A549 (cell line): ENCODE results near the gene PRDM5. TPM values are rescaled to one million over a fixed set of nuclear protein-coding genes. Genes with fewer than 3 reads are reported as not detected.

Experiments
- ATAC-seq, 2 experiments: fragments of 200-7000 bp in 1 of 2; fragments of >200 bp in 1 of 2; cut with Nextera tagmentation in 1 of 2; cut with Tn5 transposase in 1 of 2; 3 replicates each; pipeline versions ENCODE4 v1.8.0 to v1.9.1; 2018 to 2020; ENCODE audit warnings: mild to moderate bottlenecking in 1 of 2, moderate library complexity in 1 of 2
- CTCF ChIA-PET: fragments of 300-600 bp; sonication (Branson Sonifier 250); formaldehyde crosslinking; extraction: SDS; loops from one replicate; lab custom pipeline; 2021; ENCODE audit warnings: antibody characterized with exemption, inconsistent platforms; lab: Yijun Ruan, JAX
- POLR2A ChIA-PET: fragments of 350-600 bp; formaldehyde crosslinking; extraction: SDS; loops from one replicate; lab custom pipeline; 2021; ENCODE audit warnings: antibody characterized with exemption, inconsistent platforms; lab: Yijun Ruan, JAX
- DNase-seq, 2 experiments: peaks; one replicate each; pipeline versions ENCODE4 v3.0.0 to v3.0.0-alpha.2; 2011 to 2016; ENCODE audit warnings: low read depth in 1 of 2, low spot score in 1 of 2
- FAIRE-seq: peaks from 2 replicates; lab custom pipeline; 2011; peaks lifted over from hg19 to GRCh38; lab: Jason Lieb, UNC
- H3K27ac ChIP-seq, 2 experiments: fragments of >200 bp; sonication (Bioruptor Twin); formaldehyde crosslinking; 3 replicates each; pipeline ENCODE4 v1.5.1; 2016 to 2017
- H3K4me1 ChIP-seq: fragments of >200 bp; sonication (Bioruptor Twin); formaldehyde crosslinking; 3 replicates; pipeline ENCODE4 v1.6.1; 2016
- H3K4me2 ChIP-seq: fragments of >200 bp; sonication (Bioruptor Twin); formaldehyde crosslinking; 3 replicates; pipeline ENCODE4 v1.6.1; 2016
- H3K4me3 ChIP-seq: fragments of >200 bp; sonication (Bioruptor Twin); formaldehyde crosslinking; 3 replicates; pipeline ENCODE4 v1.5.1; 2016
- H3K9me3 ChIP-seq: fragments of >200 bp; sonication (Bioruptor Twin); formaldehyde crosslinking; 3 replicates; pipeline ENCODE4 v1.6.1; 2016
- BHLHE40 ChIP-seq: IDR thresholded peaks from 2 replicates; pipeline ENCODE4 v1.6.1; 2012; ENCODE audit warnings: low read depth, low read length, inconsistent platforms
- CBX8 ChIP-seq: fragments of 200-600 bp; sonication (generic); IDR thresholded peaks from 2 replicates; pipeline ENCODE4 v1.6.1; 2016
- CHD2 ChIP-seq: fragments of 150-350 bp; IDR thresholded peaks from 2 replicates; pipeline ENCODE4 v1.6.1; 2014; ENCODE audit warnings: low read length; ENCODE audit not compliant: partially characterized antibody
- CHD4 ChIP-seq: fragments of 200-600 bp; sonication (generic); IDR thresholded peaks from 2 replicates; pipeline ENCODE4 v1.6.1; 2016; ENCODE audit warnings: antibody characterized with exemption, mild to moderate bottlenecking, borderline replicate concordance
- EHF ChIP-seq: fragments of 250-450 bp; sonication (Bioruptor Pico); IDR thresholded peaks from 2 replicates; pipeline ENCODE4 v1.5.0; 2020; ENCODE audit warnings: mild to moderate bottlenecking
- EHMT2 ChIP-seq: fragments of 200-600 bp; sonication (generic); IDR thresholded peaks from 2 replicates; pipeline ENCODE4 v1.6.1; 2016; ENCODE audit warnings: antibody characterized with exemption, low read depth, mild to moderate bottlenecking, moderate library complexity
- EP300 ChIP-seq, 2 experiments: fragments of >200 bp; sonication (Bioruptor Twin); formaldehyde crosslinking; IDR thresholded peaks; 2 replicates in 1 of 2; 3 replicates in 1 of 2; pipeline ENCODE4 v1.6.1; 2016 to 2017
- FOXS1 ChIP-seq: fragments of 250-450 bp; sonication (Bioruptor Pico); IDR thresholded peaks from 2 replicates; pipeline ENCODE4 v1.5.0; 2020; ENCODE audit warnings: mild to moderate bottlenecking, moderate library complexity
- HEYL ChIP-seq: fragments of 250-450 bp; sonication (Bioruptor Pico); IDR thresholded peaks from 2 replicates; pipeline ENCODE4 v1.8.0; 2021; ENCODE audit warnings: mild to moderate bottlenecking, moderate library complexity
- HOXA7 ChIP-seq: fragments of 250-450 bp; sonication (Bioruptor Pico); IDR thresholded peaks from 2 replicates; pipeline ENCODE4 v1.5.0; 2020; ENCODE audit warnings: mild to moderate bottlenecking, moderate library complexity
- HOXB13 ChIP-seq: fragments of 250-450 bp; sonication (Bioruptor Pico); IDR thresholded peaks from 2 replicates; pipeline ENCODE4 v1.5.0; 2020; ENCODE audit warnings: low read depth, mild to moderate bottlenecking, moderate library complexity
- JUNB ChIP-seq: fragments of >200 bp; sonication (Bioruptor Twin); formaldehyde crosslinking; IDR thresholded peaks from 2 replicates; pipeline ENCODE4 v1.6.1; 2016
- MAFK ChIP-seq: fragments of 450-650 bp; IDR thresholded peaks from 2 replicates; pipeline ENCODE4 v1.6.1; 2014; ENCODE audit not compliant: partially characterized antibody
- POLR2A ChIP-seq: IDR thresholded peaks from 2 replicates; pipeline ENCODE4 v1.6.1; 2012; ENCODE audit warnings: mild to moderate bottlenecking, low read length
- RCOR1 ChIP-seq: fragments of 150-350 bp; IDR thresholded peaks from 2 replicates; pipeline ENCODE4 v1.6.1; 2014; ENCODE audit warnings: antibody characterized with exemption, low read length, low read depth
- RFX5 ChIP-seq: fragments of 450-650 bp; IDR thresholded peaks from 2 replicates; pipeline ENCODE4 v1.7.1; 2014; ENCODE audit warnings: antibody characterized with exemption, mild to moderate bottlenecking, moderate library complexity
- RNF2 ChIP-seq: fragments of 200-600 bp; sonication (generic); IDR thresholded peaks from 2 replicates; pipeline ENCODE4 v1.6.1; 2016; ENCODE audit warnings: low read depth, mild to moderate bottlenecking, antibody characterized with exemption, moderate library complexity, borderline replicate concordance
- SREBF2 ChIP-seq: fragments of 450-650 bp; IDR thresholded peaks from 2 replicates; pipeline ENCODE4 v1.6.1; 2014; ENCODE audit warnings: mild to moderate bottlenecking, moderate library complexity
- TFCP2L1 ChIP-seq: fragments of 250-450 bp; sonication (Bioruptor Pico); IDR thresholded peaks from 2 replicates; pipeline ENCODE4 v1.5.0; 2021; ENCODE audit warnings: mild to moderate bottlenecking
- TP53 ChIP-seq: fragments of 250-450 bp; sonication (Bioruptor Pico); IDR thresholded peaks from 2 replicates; pipeline ENCODE4 v1.5.0; 2021; ENCODE audit warnings: mild to moderate bottlenecking, moderate library complexity
- ZNF302 ChIP-seq: fragments of 250-450 bp; sonication (Bioruptor Pico); IDR thresholded peaks from 2 replicates; pipeline ENCODE4 v1.9.0; 2021; ENCODE audit warnings: inconsistent platforms, mild to moderate bottlenecking, moderate library complexity
- WGBS: methylation state at CpG from one replicate; pipeline ENCODE4 v1.1.6; 2017; ENCODE audit errors: missing lambda C conversion rate; 5-methylcytosine and 5-hydroxymethylcytosine counted together
- polyA plus RNA-seq, 4 experiments: library from polyadenylated mRNA; depleted of rRNA in 3 of 4; stranded (reverse); fragments of >200 nt; fragmentation: RNase III in 1 of 4; extraction: RNeasy Plus Mini Kit Qiagen cat#74134 plus additional on column Dnase treatment in 1 of 4; gene quantifications; 2 replicates in 3 of 4; 3 replicates in 1 of 4; pipeline ENCODE4 v1.2.3, GENCODE V29; 2011 to 2017
- TF ChIP-seq, protein P1 (sequence below): fragments of 200-600 bp; sonication (generic); IDR thresholded peaks from 2 replicates; pipeline ENCODE4 v1.6.1; 2016; ENCODE audit warnings: antibody characterized with exemption, mild to moderate bottlenecking, moderate library complexity
- TF ChIP-seq, protein P2 (sequence below): fragments of 250-450 bp; sonication (Bioruptor Pico); IDR thresholded peaks from 2 replicates; pipeline ENCODE4 v1.5.0; 2020; ENCODE audit warnings: low read depth, mild to moderate bottlenecking, moderate library complexity
- TF ChIP-seq, protein P3 (sequence below): fragments of 250-450 bp; sonication (Bioruptor Pico); IDR thresholded peaks from 2 replicates; pipeline ENCODE4 v1.5.0; 2021; ENCODE audit warnings: mild to moderate bottlenecking, moderate library complexity, borderline replicate concordance
- TF ChIP-seq, protein P4 (sequence below): fragments of 450-650 bp; IDR thresholded peaks from 2 replicates; pipeline ENCODE4 v1.6.1; 2014; ENCODE audit warnings: antibody characterized with exemption
- TF ChIP-seq, protein P5 (sequence below): fragments of 150-350 bp; IDR thresholded peaks from 2 replicates; pipeline ENCODE4 v1.6.1; 2014; ENCODE audit warnings: low read depth, mild to moderate bottlenecking, low read length

PRDM5 gene
- polyA plus RNA-seq, 2 of the 4 experiments (the other 2 are of a cell fraction) = 6.5 to 12.9 TPM

DNA sequence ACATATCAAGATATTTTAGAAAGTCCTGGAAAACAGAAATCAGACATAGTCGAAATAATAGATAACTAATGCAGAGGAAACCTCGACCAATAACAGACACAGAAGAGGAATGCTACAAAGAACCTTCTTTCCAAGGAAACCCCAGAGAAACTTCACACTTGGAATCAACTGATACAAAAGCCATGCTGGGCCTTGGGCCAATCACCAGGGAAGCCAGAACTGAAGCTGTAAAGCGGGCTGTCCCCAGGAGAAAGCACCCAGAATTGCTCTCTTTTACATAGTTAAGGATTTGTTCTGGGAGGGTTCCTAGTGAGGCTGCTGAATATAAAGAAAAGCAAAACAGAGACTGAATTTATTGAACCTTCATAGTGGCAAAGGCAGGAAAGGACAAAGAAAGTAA, 100.5 kb downstream of the PRDM5 start (continued):
- TF ChIP-seq, protein P1, sequence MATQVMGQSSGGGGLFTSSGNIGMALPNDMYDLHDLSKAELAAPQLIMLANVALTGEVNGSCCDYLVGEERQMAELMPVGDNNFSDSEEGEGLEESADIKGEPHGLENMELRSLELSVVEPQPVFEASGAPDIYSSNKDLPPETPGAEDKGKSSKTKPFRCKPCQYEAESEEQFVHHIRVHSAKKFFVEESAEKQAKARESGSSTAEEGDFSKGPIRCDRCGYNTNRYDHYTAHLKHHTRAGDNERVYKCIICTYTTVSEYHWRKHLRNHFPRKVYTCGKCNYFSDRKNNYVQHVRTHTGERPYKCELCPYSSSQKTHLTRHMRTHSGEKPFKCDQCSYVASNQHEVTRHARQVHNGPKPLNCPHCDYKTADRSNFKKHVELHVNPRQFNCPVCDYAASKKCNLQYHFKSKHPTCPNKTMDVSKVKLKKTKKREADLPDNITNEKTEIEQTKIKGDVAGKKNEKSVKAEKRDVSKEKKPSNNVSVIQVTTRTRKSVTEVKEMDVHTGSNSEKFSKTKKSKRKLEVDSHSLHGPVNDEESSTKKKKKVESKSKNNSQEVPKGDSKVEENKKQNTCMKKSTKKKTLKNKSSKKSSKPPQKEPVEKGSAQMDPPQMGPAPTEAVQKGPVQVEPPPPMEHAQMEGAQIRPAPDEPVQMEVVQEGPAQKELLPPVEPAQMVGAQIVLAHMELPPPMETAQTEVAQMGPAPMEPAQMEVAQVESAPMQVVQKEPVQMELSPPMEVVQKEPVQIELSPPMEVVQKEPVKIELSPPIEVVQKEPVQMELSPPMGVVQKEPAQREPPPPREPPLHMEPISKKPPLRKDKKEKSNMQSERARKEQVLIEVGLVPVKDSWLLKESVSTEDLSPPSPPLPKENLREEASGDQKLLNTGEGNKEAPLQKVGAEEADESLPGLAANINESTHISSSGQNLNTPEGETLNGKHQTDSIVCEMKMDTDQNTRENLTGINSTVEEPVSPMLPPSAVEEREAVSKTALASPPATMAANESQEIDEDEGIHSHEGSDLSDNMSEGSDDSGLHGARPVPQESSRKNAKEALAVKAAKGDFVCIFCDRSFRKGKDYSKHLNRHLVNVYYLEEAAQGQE = no peak
- TF ChIP-seq, protein P2, sequence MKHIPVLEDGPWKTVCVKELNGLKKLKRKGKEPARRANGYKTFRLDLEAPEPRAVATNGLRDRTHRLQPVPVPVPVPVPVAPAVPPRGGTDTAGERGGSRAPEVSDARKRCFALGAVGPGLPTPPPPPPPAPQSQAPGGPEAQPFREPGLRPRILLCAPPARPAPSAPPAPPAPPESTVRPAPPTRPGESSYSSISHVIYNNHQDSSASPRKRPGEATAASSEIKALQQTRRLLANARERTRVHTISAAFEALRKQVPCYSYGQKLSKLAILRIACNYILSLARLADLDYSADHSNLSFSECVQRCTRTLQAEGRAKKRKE (CRISPR knock-in tag) = no peak

DNA sequence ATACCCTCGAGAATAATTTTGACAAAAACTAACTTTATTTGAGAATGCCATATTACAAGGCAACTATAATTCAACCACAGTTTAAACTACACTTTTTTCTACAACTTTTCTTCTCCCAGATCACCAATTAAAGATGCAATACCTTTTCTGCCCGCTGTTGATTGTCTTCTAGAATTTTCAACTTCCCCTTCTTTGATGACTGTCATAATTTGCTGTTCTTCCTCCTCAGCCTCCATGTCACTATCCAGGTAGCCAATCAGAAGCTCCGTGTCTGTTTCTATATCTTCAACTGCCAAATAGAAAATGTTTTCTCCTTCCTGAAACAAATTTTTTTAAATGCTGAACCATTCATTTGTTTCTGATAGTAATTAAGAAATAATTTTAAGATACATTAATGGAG, 101.5 kb downstream of the PRDM5 start:
- CTCF ChIA-PET = no interaction called here

DNA sequence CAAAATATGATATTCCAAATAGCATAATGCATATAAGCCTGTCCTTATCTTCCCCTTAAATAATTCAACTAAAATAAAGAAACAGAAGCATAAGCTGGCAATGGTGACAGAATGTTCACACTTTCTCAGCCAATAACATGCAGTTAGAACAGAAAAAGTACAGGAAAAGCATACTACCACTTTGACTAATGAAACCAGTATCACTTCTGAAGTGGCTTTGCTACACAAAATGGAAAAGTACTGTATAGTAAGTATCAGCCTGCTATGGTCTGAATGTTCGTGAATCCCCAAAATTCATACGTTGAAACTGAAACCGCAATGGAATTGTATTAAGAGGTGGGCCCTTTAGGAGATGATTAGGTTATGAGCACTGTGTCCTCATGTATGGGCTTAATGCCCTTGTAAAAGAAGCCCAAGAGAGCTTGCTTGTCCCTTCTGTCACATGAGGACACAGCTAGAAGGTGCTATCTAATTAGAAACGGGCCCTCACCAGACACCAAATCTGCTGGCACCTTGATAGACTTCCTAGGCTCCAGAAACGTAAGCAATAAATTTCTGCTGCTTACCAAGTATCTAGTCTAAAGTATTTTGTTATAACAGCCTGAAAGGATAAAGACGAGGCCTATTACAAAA, 102.6 kb downstream of the PRDM5 start:
- 84% methylated on average over 6 of the region's 6 CpGs for WGBS
- no peak for FAIRE-seq
- Histone ChIP-seq H3K4me2 (no peak overlapping the region), H3K4me3 (no peak overlapping the region), H3K9me3 (no peaks in the 10 kb centered on the region), H3K27ac (no peak overlapping the region), H3K4me1 (no peaks in the 10 kb centered on the region)
- no peak for DNase-seq
- CTCF ChIA-PET = no interaction called here
- POLR2A ChIA-PET = no interaction called here
- ATAC-seq = no peak
- TF ChIP-seq, protein P3, sequence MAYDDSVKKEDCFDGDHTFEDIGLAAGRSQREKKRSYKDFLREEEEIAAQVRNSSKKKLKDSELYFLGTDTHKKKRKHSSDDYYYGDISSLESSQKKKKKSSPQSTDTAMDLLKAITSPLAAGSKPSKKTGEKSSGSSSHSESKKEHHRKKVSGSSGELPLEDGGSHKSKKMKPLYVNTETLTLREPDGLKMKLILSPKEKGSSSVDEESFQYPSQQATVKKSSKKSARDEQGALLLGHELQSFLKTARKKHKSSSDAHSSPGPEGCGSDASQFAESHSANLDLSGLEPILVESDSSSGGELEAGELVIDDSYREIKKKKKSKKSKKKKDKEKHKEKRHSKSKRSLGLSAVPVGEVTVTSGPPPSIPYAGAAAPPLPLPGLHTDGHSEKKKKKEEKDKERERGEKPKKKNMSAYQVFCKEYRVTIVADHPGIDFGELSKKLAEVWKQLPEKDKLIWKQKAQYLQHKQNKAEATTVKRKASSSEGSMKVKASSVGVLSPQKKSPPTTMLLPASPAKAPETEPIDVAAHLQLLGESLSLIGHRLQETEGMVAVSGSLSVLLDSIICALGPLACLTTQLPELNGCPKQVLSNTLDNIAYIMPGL (CRISPR knock-in tag) = no peak
- TF ChIP-seq RFX5 (no peak), TP53 (CRISPR knock-in tag) (no peak), TFCP2L1 (no peak), FOXS1 (no peak), JUNB (no peak), EHMT2 (no peak), CHD4 (no peak), EP300 (IDR thresholded peaks at IDR 0.05) (no peak), HOXA7 (no peak), HEYL (no peak), POLR2A (no peak)
- TF ChIP-seq, protein P4, sequence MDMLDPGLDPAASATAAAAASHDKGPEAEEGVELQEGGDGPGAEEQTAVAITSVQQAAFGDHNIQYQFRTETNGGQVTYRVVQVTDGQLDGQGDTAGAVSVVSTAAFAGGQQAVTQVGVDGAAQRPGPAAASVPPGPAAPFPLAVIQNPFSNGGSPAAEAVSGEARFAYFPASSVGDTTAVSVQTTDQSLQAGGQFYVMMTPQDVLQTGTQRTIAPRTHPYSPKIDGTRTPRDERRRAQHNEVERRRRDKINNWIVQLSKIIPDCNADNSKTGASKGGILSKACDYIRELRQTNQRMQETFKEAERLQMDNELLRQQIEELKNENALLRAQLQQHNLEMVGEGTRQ = no peak
- TF ChIP-seq, protein P2 (CRISPR knock-in tag) = no peak
- TF ChIP-seq, protein P1 = no peak

More for the DNA sequence above, 101.5 kb downstream of the PRDM5 start:
- ATAC-seq (no peak), FAIRE-seq (no peak), DNase-seq (no peak)
- POLR2A ChIA-PET = no interaction called here
- H3K4me3 ChIP-seq = no peak overlapping the region
- no peak for TF ChIP-seq BHLHE40
- TF ChIP-seq, protein P5, sequence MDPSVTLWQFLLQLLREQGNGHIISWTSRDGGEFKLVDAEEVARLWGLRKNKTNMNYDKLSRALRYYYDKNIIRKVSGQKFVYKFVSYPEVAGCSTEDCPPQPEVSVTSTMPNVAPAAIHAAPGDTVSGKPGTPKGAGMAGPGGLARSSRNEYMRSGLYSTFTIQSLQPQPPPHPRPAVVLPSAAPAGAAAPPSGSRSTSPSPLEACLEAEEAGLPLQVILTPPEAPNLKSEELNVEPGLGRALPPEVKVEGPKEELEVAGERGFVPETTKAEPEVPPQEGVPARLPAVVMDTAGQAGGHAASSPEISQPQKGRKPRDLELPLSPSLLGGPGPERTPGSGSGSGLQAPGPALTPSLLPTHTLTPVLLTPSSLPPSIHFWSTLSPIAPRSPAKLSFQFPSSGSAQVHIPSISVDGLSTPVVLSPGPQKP = no peak
- no peak for TF ChIP-seq CHD2
- TF ChIP-seq ZNF302 (CRISPR knock-in tag) = no peak
- no peak for TF ChIP-seq HOXB13 (CRISPR knock-in tag)
- TF ChIP-seq RCOR1 = no peak
- no peak for TF ChIP-seq FOXS1
- no peak for TF ChIP-seq RNF2
- TF ChIP-seq MAFK = no peak
- no peak for TF ChIP-seq CBX8
- TF ChIP-seq SREBF2 = no peak
- TF ChIP-seq EHF = no peak
- H3K4me2 ChIP-seq = no peak overlapping the region
- no peaks in the 10 kb centered on the region for H3K9me3 ChIP-seq
- WGBS = 71% methylated on average over 3 of the region's 3 CpGs
- no peak overlapping the region for H3K27ac ChIP-seq
- H3K4me1 ChIP-seq = no peaks in the 10 kb centered on the region
